Right lobe of liver (tissue), 6 donors: ENCODE data around the gene ITGA5. TPM values are rescaled to one million over a fixed set of nuclear protein-coding genes. Genes with fewer than 3 reads are reported as not detected.
A peak's percentile ranks its signal among the peaks of the same experiment; 100 is the strongest.

Experiments used
- ATAC-seq, 4 donors: fragments of 200-7000 bp; cut with Tn5 transposase; one replicate each; pipeline ENCODE4 v1.9.1; 2020; ENCODE audit warnings: mild to moderate bottlenecking in 4 of 4, moderate library complexity in 4 of 4
- DNase-seq, 3 donors: peaks; one replicate each; pipeline ENCODE4 v3.0.0-alpha.2; 2020
- H3K27ac ChIP-seq, 3 donors: fragments of 200-600 bp; one replicate each; pipeline ENCODE4 v1.8.0; 2022
- H3K27me3 ChIP-seq, 2 donors: fragments of 200-600 bp; one replicate each; pipeline ENCODE4 v1.8.0; 2022
- H3K36me3 ChIP-seq, 4 donors: fragments of 200-600 bp; sonication (generic) in 1 of 4; one replicate each; pipeline versions ENCODE4 v1.5.1 to v1.8.0; 2017 to 2022; ENCODE audit warnings: control low read depth in 1 of 4
- H3K4me1 ChIP-seq, 4 donors: fragments of 200-600 bp; sonication (generic) in 1 of 4; one replicate each; pipeline versions ENCODE4 v1.5.1 to v1.8.0; 2017 to 2022; ENCODE audit warnings: control low read depth in 1 of 4
- H3K4me3 ChIP-seq, 3 donors: fragments of 200-600 bp; one replicate each; pipeline ENCODE4 v1.8.0; 2022
- H3K9me3 ChIP-seq, 4 donors: fragments of 200-600 bp; sonication (generic) in 1 of 4; one replicate each; pipeline versions ENCODE4 v1.5.1 to v1.8.0; 2017 to 2022; ENCODE audit warnings: control low read depth in 1 of 4
- CTCF ChIP-seq, 4 donors: fragments of 200-600 bp in 3 of 4; fragments of 450-650 bp in 1 of 4; IDR thresholded peaks; one replicate each; pipeline versions ENCODE4 v1.5.1 to v1.8.0; 2016 to 2022; ENCODE audit warnings: antibody characterized with exemption in 4 of 4, mild to moderate bottlenecking in 2 of 4
- POLR2A ChIP-seq: fragments of 450-650 bp; IDR thresholded peaks from one replicate; pipeline ENCODE4 v1.6.1; 2017; ENCODE audit warnings: antibody characterized with exemption, mild to moderate bottlenecking
- WGBS: methylation state at CpG from one replicate; pipeline ENCODE4 v1.1.6; 2018; ENCODE audit warnings: low coverage, low lambda C conversion rate; ENCODE audit not compliant: insufficient coverage; ENCODE audit errors: missing lambda C conversion rate; 5-methylcytosine and 5-hydroxymethylcytosine counted together
- intact Hi-C, 2 donors: fragments of 100-400 bp; cut with DNase I; formaldehyde crosslinking; loops; one replicate each; pipeline versions ENCODE4 v1.11.2 to v1.14.1; 2022
- total RNA-seq, 6 experiments: library from RNA; depleted of rRNA in 2 of 6; stranded (reverse); fragments of >200 nt in 2 of 6; fragmentation: NEBNext Ultra II Directional in 3 of 6; extraction: Animal tissue kit (Norgen Biotek cat#: 25700) in 3 of 6; gene quantifications; one replicate each; pipeline versions ENCODE4 v1.1.0 to v1.2.4, GENCODE V29; 2016 to 2023
- donor health status: DM: no; HTN: yes; CAD: no.
- donor health status: DM: no; HTN: no; CAD: no.
- donor health status: DM: no; HTN: no; CAD: no.
- donor health status: DM: no; HTN: yes; CAD: no.
- donor health status: DM: no; HTN: yes; CAD: no.

The ITGA5 gene
- total RNA-seq, 6 experiments from 2014 or later = 31.2 to 75.6 (median 35.5) TPM

GRCh38 chr12:54460317-54460923, 41.4 kb upstream of the ITGA5 start:
- DNase-seq (no peak), ATAC-seq (no peak)
- no peak overlapping the region for H3K27ac ChIP-seq
- 66% methylated on average over 9 of the region's 9 CpGs for WGBS
- H3K27me3 ChIP-seq = no peaks in the 10 kb centered on the region
- H3K9me3 ChIP-seq = no peaks in the 10 kb centered on the region
- H3K36me3 ChIP-seq = no peaks in the 10 kb centered on the region
- no peak overlapping the region for H3K4me3 ChIP-seq
- H3K4me1 ChIP-seq = peaks cover 0 to 3% (median 0%) of the 10 kb centered on the region in 4 donors
- intact Hi-C loops = no loop called here
- TF ChIP-seq CTCF (IDR thresholded peaks at IDR 0.05) (peak in 1 of 4 donors; percentile 17), POLR2A (no peak)

DNA sequence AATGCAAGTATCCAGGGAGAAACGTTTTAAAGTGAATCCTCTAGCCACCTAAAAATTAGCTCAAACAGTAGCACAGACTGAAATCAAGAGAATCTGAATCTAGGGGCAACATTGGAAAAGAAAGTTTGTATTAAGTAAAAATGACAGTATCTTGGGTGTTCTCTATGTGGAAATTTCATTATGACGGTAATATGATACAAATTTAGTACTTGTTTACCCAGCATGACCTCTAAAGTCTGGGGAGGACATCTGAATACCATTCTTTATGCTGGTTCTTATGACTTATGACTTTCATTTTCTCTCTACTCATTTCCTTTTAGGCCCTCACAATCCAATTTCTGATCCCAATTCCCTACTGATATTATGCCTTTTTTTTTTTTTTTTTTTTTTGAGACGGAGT, 40.3 kb upstream of the ITGA5 start:
- 44% methylated on average over 2 of the region's 3 CpGs for WGBS
- no peaks in the 10 kb centered on the region for H3K36me3 ChIP-seq

GRCh38 chr12:54455760-54456469, 36.8 kb upstream of the ITGA5 start:
- Histone ChIP-seq H3K9me3 (no peaks in the 10 kb centered on the region), H3K27ac (no peak overlapping the region), H3K36me3 (no peaks in the 10 kb centered on the region), H3K4me3 (no peak overlapping the region), H3K4me1 (peaks cover 0 to 3% (median 0%) of the 10 kb centered on the region in 4 donors), H3K27me3 (no peaks in the 10 kb centered on the region)
- ATAC-seq (peak; percentile 39 to 85 (median 59)), DNase-seq (no peak)
- TF ChIP-seq POLR2A = no peak
- TF ChIP-seq CTCF (IDR thresholded peaks at IDR 0.05) = no peak
- intact Hi-C loops = no loop called here

More for the DNA sequence above, 40.3 kb upstream of the ITGA5 start:
- H3K27ac ChIP-seq = no peak overlapping the region
- ATAC-seq (no peak), DNase-seq (no peak)
- no peaks in the 10 kb centered on the region for H3K9me3 ChIP-seq
- no peak overlapping the region for H3K4me3 ChIP-seq
- no peaks in the 10 kb centered on the region for H3K27me3 ChIP-seq
- H3K4me1 ChIP-seq = peaks cover 0 to 3% (median 0%) of the 10 kb centered on the region in 4 donors
- intact Hi-C loops = no loop called here
- TF ChIP-seq CTCF (IDR thresholded peaks at IDR 0.05) (no peak), POLR2A (no peak)

GRCh38 chr12:54452628-54453027, 33.6 kb upstream of the ITGA5 start:
- Histone ChIP-seq H3K9me3 (no peaks in the 10 kb centered on the region), H3K36me3 (no peaks in the 10 kb centered on the region), H3K4me3 (no peak overlapping the region), H3K4me1 (peaks cover 0 to 3% (median 0%) of the 10 kb centered on the region in 4 donors), H3K27ac (no peak overlapping the region), H3K27me3 (no peaks in the 10 kb centered on the region)
- intact Hi-C loops = no loop called here
- TF ChIP-seq POLR2A (no peak), CTCF (IDR thresholded peaks at IDR 0.05) (no peak)
- ATAC-seq = no peak
- DNase-seq = no peak
